ENCODE results near the gene CCDC141. TPM values are rescaled to one million over a fixed set of nuclear protein-coding genes. Genes with fewer than 3 reads are reported as not detected.

CCDC141 gene
- total and polyA plus RNA-seq, 12 donors: 0.34 to 42.1 (median 1.4) TPM

DNA sequence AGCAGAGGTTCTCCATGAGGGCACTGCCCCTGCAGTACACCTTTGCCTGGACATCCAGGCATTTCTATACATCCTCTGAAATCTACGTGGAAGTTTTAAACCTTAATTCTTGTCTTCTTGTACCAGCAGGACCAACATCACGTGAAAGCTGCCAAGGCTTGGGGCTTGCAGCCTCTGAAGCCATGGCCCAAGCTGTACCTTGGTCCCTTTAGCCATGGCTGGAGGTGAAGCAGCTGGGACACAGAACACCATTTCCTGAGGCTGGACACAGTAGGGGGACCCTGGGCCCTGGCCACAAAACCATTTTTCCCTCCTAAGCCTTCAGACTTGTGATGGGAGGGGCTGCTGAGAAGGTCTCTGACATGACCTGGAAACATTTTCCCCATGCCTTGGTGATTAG lies 32.8 kb upstream of the CCDC141 start:
- DNase-seq: no peak
- Histone ChIP-seq H3K4me3 (no peak overlapping the region), H3K9me3 (replicated peaks in 1 of 3) (no peaks in the 10 kb centered on the region), H3K27ac (no peak overlapping the region), H3K27me3 (no peaks in the 10 kb centered on the region), H3K36me3 (replicated peaks in 1 of 2) (no peaks in the 10 kb centered on the region), H3K4me1 (replicated peaks in 1 of 2) (no peaks in the 10 kb centered on the region)
- intact Hi-C loops (cut with DNase I): no loop called here
- TF ChIP-seq POLR2A (IDR thresholded peaks at IDR 0.05): no peak
- TF ChIP-seq, protein P1, sequence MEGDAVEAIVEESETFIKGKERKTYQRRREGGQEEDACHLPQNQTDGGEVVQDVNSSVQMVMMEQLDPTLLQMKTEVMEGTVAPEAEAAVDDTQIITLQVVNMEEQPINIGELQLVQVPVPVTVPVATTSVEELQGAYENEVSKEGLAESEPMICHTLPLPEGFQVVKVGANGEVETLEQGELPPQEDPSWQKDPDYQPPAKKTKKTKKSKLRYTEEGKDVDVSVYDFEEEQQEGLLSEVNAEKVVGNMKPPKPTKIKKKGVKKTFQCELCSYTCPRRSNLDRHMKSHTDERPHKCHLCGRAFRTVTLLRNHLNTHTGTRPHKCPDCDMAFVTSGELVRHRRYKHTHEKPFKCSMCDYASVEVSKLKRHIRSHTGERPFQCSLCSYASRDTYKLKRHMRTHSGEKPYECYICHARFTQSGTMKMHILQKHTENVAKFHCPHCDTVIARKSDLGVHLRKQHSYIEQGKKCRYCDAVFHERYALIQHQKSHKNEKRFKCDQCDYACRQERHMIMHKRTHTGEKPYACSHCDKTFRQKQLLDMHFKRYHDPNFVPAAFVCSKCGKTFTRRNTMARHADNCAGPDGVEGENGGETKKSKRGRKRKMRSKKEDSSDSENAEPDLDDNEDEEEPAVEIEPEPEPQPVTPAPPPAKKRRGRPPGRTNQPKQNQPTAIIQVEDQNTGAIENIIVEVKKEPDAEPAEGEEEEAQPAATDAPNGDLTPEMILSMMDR (IDR thresholded peaks at IDR 0.05): no peak
- WGBS, 4 donors: 85 to 100% (median 91%) methylated on average over 2 of the region's 2 CpGs

DNA sequence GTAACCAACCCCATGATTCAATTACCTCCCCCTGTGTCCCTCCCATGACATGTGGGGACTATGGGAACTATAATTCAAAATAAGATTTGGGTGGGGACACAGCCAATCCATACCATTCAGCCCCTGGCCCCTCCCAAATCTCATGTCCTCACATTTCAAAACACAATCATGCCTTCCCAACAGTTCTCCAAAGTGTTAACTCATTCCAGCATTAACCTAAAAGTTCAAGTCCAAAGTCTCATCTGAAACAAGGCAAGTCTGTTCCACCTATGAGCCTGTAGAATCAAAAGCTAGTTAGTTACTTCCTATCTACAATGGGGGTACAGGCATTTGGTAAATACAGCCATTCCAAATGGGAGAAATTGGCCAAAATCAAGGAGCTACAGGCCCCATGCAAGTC lies 32.0 kb upstream of the CCDC141 start:
- H3K36me3 ChIP-seq (replicated peaks in 1 of 2): no peaks in the 10 kb centered on the region
- no peaks in the 10 kb centered on the region for H3K9me3 ChIP-seq (replicated peaks in 1 of 3)
- TF ChIP-seq, protein P1 (IDR thresholded peaks at IDR 0.05): no peak
- no peak for TF ChIP-seq POLR2A (IDR thresholded peaks at IDR 0.05)
- no peaks in the 10 kb centered on the region for H3K27me3 ChIP-seq
- no peak overlapping the region for H3K27ac ChIP-seq
- no peak for DNase-seq
- no peak overlapping the region for H3K4me3 ChIP-seq
- intact Hi-C loops (cut with DNase I): no loop called here
- H3K4me1 ChIP-seq (replicated peaks in 1 of 2): no peaks in the 10 kb centered on the region

DNA sequence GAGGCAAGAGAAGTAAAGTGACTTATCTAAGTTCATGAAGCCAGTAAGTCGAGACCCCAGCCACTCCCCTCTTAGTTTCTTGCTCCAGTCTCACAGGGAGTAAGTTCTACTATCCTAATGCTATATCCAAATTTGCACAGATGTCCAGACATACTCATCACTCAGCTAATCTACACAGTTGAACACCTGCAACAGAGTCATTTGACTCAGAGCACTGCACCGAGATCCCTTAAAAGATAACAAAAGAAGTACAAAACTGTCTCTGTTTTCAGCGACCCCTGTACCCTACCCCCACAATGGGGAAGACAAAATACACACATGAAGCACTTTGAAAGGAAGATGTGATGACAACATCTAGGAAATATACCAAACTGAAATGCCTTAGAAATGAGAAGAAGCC lies 22.6 kb upstream of the CCDC141 start:
- 76 to 88% (median 81%) methylated on average over 3 of the region's 3 CpGs for WGBS, 4 donors
- DNase-seq: no peak
- H3K27ac ChIP-seq: no peak overlapping the region
- H3K36me3 ChIP-seq (replicated peaks in 1 of 2): no peaks in the 10 kb centered on the region
- TF ChIP-seq, protein P1 (IDR thresholded peaks at IDR 0.05): no peak
- no peak for TF ChIP-seq POLR2A (IDR thresholded peaks at IDR 0.05)
- H3K4me1 ChIP-seq (replicated peaks in 1 of 2): no peaks in the 10 kb centered on the region
- intact Hi-C loops (cut with DNase I): no loop called here
- H3K9me3 ChIP-seq (replicated peaks in 1 of 3): no peaks in the 10 kb centered on the region
- H3K4me3 ChIP-seq: no peak overlapping the region
- no peaks in the 10 kb centered on the region for H3K27me3 ChIP-seq

DNA sequence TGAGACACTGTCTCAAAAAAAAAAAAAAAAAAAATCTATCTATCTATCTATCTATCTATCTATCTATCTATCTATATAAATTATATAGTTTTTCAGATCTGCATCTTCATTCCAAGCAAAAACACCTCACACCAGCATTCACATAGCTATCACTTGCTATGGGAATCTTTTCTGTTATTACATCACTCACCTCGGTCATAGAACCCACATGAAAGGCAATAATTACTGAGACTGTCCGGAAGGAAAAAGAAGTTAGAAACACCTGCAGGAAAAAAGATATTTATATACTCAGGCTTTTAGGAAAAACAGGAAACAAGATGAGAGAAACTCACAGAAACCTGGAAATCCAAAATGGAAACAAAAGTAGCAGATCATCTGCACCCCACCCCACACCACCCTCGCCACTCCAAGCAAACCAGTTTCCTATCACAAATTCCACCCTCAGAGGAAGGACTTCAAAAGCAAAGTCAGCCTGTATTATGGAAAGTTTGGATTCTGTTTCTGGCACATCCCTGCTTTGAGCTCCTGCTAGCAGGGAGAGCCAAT lies 21.9 kb upstream of the CCDC141 start:
- no peaks in the 10 kb centered on the region for H3K27me3 ChIP-seq

More for the DNA sequence above, 21.9 kb upstream of the CCDC141 start:
- DNase-seq: no peak
- Histone ChIP-seq H3K4me3 (no peak overlapping the region), H3K9me3 (replicated peaks in 1 of 3) (no peaks in the 10 kb centered on the region), H3K36me3 (replicated peaks in 1 of 2) (no peaks in the 10 kb centered on the region), H3K4me1 (replicated peaks in 1 of 2) (no peaks in the 10 kb centered on the region), H3K27ac (no peak overlapping the region)
- 83 to 87% (median 86%) methylated on average over 3 of the region's 3 CpGs for WGBS, 4 donors
- no peak for TF ChIP-seq POLR2A (IDR thresholded peaks at IDR 0.05)
- TF ChIP-seq, protein P1 (IDR thresholded peaks at IDR 0.05): no peak
- intact Hi-C loops (cut with DNase I): no loop called here
